ENCODE data around the gene DCHS2. TPM values are rescaled to one million over a fixed set of nuclear protein-coding genes. Genes with fewer than 3 reads are reported as not detected.

The DCHS2 gene
- total and polyA plus RNA-seq, 2 of the 8 experiments (the other 6 are each of a cell fraction or from before 2014, with no cell fraction given), result 0.54 to 2.6 TPM

GRCh38 chr4:154456240-154456639 is 35.4 kb downstream of the DCHS2 start:
- H3K18ac ChIP-seq (ENCODE audit: extremely low read depth, low read length), result no peak overlapping the region
- POLR2A ChIA-PET (ENCODE audit: partially characterized antibody), result no interaction called here
- H3K4me1 ChIP-seq (replicated peaks in 1 of 4; ENCODE audit: control insufficient read depth in 3 of 4, insufficient read depth in 4 of 4, low read length in 3 of 4), result no peaks in the 10 kb centered on the region
- no peak overlapping the region for H3K23ac ChIP-seq (ENCODE audit: insufficient read length)
- H3K27ac ChIP-seq (ENCODE audit: low read depth, low read length), result no peak overlapping the region
- no peaks in the 10 kb centered on the region for H3K9me3 ChIP-seq (ENCODE audit: insufficient read depth in 2 of 2, low read depth in 1 of 2, low read length in 1 of 2)
- no peak overlapping the region for H3K4ac ChIP-seq (replicated peaks; ENCODE audit: insufficient read length, low read depth, low read length)
- H4K91ac ChIP-seq (replicated peaks; ENCODE audit: insufficient read length, low read length), result no peak overlapping the region
- H4K8ac ChIP-seq (ENCODE audit: extremely low read depth, insufficient read depth, low read length), result no peak overlapping the region
- CTCF ChIA-PET (ENCODE audit: partially characterized antibody), result interaction anchor here (0.9 to 1.0 kb wide), 2 partner anchors 12 to 40 kb away, joined by 3 to 4 read pairs; no protein-coding TSS in a partner anchor
- no peak overlapping the region for H4K5ac ChIP-seq (ENCODE audit: insufficient read length, low read depth, low read length)
- H3K79me2 ChIP-seq (ENCODE audit: control insufficient read depth in 1 of 2, insufficient read depth in 2 of 2, low read length in 2 of 2), result no peaks in the 10 kb centered on the region
- no peak overlapping the region for H2BK120ac ChIP-seq (replicated peaks; ENCODE audit: low read depth, low read length)
- FAIRE-seq (no peak), DNase-seq (ENCODE audit: low read depth in 1 of 2, low spot score in 2 of 2) (no peak)
- H3K4me2 ChIP-seq (ENCODE audit: insufficient read depth in 1 of 2, low read depth in 2 of 2, low read length in 2 of 2), result no peak overlapping the region
- H3K9ac ChIP-seq (replicated peaks in 1 of 4; ENCODE audit: extremely low read depth in 1 of 4, low read depth in 3 of 4, low read length in 3 of 4), result no peak overlapping the region
- H2BK20ac ChIP-seq (ENCODE audit: low read length), result no peak overlapping the region
- H3K56ac ChIP-seq (replicated peaks; ENCODE audit: insufficient read length, low read depth, low read length), result no peak overlapping the region
- no peak overlapping the region for H2AK5ac ChIP-seq (ENCODE audit: low read depth, low read length)
- WGBS, 2 experiments (ENCODE audit: extremely low coverage in 1 of 2, insufficient coverage in 1 of 2, insufficient read length in 1 of 2, insufficient replicate concordance in 2 of 2, low coverage in 1 of 2, low lambda C conversion rate in 2 of 2, missing lambda C conversion rate in 1 of 2), result 98% methylated on average over 6 of the region's 6 CpGs; no CpG with 5 or more reads in 1 of the 2 experiments
- no peaks in the 10 kb centered on the region for H4K20me1 ChIP-seq (replicated peaks in 1 of 2; ENCODE audit: control insufficient read depth in 1 of 2, insufficient read depth in 2 of 2, low read length in 2 of 2)
- H3K36me3 ChIP-seq (ENCODE audit: control insufficient read depth in 2 of 4, insufficient read depth in 4 of 4, low read length in 3 of 4), result no peaks in the 10 kb centered on the region
- no peak for TF ChIP-seq MAFK (IDR thresholded peaks at IDR 0.05; ENCODE audit: low read depth, low read length)
- no peak for TF ChIP-seq POLR2A (IDR thresholded peaks at IDR 0.05; ENCODE audit: control extremely low read depth in 1 of 2, low read depth in 2 of 2, low read length in 2 of 2)
- no peak for TF ChIP-seq NRF1 (IDR thresholded peaks at IDR 0.05; ENCODE audit: low read depth, low read length)
- no peak for TF ChIP-seq HDAC6 (IDR thresholded peaks at IDR 0.05; ENCODE audit: low read depth, low read length)
- no peak for TF ChIP-seq SRF (IDR thresholded peaks at IDR 0.05; ENCODE audit: low read depth, low read length)
- TF ChIP-seq RNF2 (IDR thresholded peaks at IDR 0.05; ENCODE audit: borderline replicate concordance, low read depth, low read length, missing control alignments, poor library complexity, severe bottlenecking), result no peak
- TF ChIP-seq BRCA1 (IDR thresholded peaks at IDR 0.05; ENCODE audit: low read depth, low read length), result no peak
- TF ChIP-seq TAF7 (optimal IDR thresholded peaks at IDR 0.05; ENCODE audit: borderline replicate concordance, low read depth, low read length), result no peak
- no peak for TF ChIP-seq EGR1 (IDR thresholded peaks at IDR 0.05; ENCODE audit: borderline replicate concordance, low read depth, low read length)
- no peak for TF ChIP-seq JUND (IDR thresholded peaks at IDR 0.05; ENCODE audit: low read length)
- H2BK12ac ChIP-seq (ENCODE audit: low read depth, low read length), result no peak overlapping the region
- no peaks in the 10 kb centered on the region for H3K79me1 ChIP-seq (ENCODE audit: low read depth, low read length)
- H3K23me2 ChIP-seq (ENCODE audit: low read depth, low read length), result no peaks in the 10 kb centered on the region
- no peak overlapping the region for H2AFZ ChIP-seq (ENCODE audit: low read length)
- H3K14ac ChIP-seq (ENCODE audit: insufficient read length), result no peak overlapping the region
- H2BK5ac ChIP-seq (ENCODE audit: low read depth, low read length), result no peak overlapping the region
- H3K4me3 ChIP-seq (ENCODE audit: extremely low read depth in 1 of 4, insufficient read depth in 2 of 4, low read depth in 3 of 4, low read length in 4 of 4), result no peak overlapping the region
- no peaks in the 10 kb centered on the region for H3K27me3 ChIP-seq (replicated peaks in 1 of 4; ENCODE audit: control insufficient read depth in 3 of 4, extremely low read depth in 1 of 4, insufficient read depth in 3 of 4, low read length in 3 of 4)
- H2BK15ac ChIP-seq (ENCODE audit: low read length), result no peak overlapping the region

All from H1 (cell line).